Activated CD4-positive, alpha-beta T cell treated with anti-CD3 and anti-CD28 coated beads for 36 hours (primary cell): ENCODE results near the gene POLR1E. TPM values are rescaled to one million over a fixed set of nuclear protein-coding genes. Genes with fewer than 3 reads are reported as not detected.
A peak's percentile ranks its signal among the peaks of the same experiment; 100 is the strongest.

Experiments used
- ATAC-seq: fragments of 200-7000 bp; cut with Tn5 transposase; one replicate; pipeline ENCODE4 v1.10.0; 2021; ENCODE audit warnings: mild to moderate bottlenecking, moderate library complexity
- CTCF ChIA-PET: fragments of 350-600 bp; sonication (Branson Sonifier 250); formaldehyde crosslinking; loops from one replicate; lab custom pipeline; 2021; ENCODE audit warnings: antibody characterized with exemption; lab: Charles Lee
- POLR2A ChIA-PET: fragments of 350-600 bp; sonication (Branson Sonifier 250); formaldehyde crosslinking; loops from one replicate; lab custom pipeline; 2021; ENCODE audit warnings: antibody characterized with exemption, inconsistent platforms; lab: Charles Lee
- DNase-seq: peaks from one replicate; pipeline ENCODE4 v3.0.0-alpha.2; 2020
- H3K27ac Mint-ChIP-seq: one replicate; pipeline ENCODE4 v1.8.0; 2021; ENCODE audit warnings: mixed read lengths
- H3K27me3 Mint-ChIP-seq: one replicate; pipeline ENCODE4 v1.8.0; 2021; ENCODE audit warnings: mixed read lengths
- H3K36me3 Mint-ChIP-seq: one replicate; pipeline ENCODE4 v1.8.0; 2021; ENCODE audit warnings: low read depth, mixed read lengths
- H3K4me1 Mint-ChIP-seq: one replicate; pipeline ENCODE4 v1.8.0; 2021; ENCODE audit warnings: mixed read lengths
- H3K4me3 Mint-ChIP-seq: one replicate; pipeline ENCODE4 v1.8.0; 2021; ENCODE audit warnings: mild to moderate bottlenecking, moderate library complexity, mixed read lengths
- H3K9me3 Mint-ChIP-seq: one replicate; pipeline ENCODE4 v1.8.0; 2021; ENCODE audit warnings: low read depth, mixed read lengths
- intact Hi-C, 2 experiments: fragments of 100-400 bp; cut with DNase I in 1 of 2; cut with micrococcal nuclease in 1 of 2; formaldehyde crosslinking; loops; one replicate each; pipeline versions ENCODE4 v1.14.2 to v1.15.1; 2022 to 2024; cut with DNase I, micrococcal nuclease
- total RNA-seq, 2 experiments: library from RNA; stranded (reverse); gene quantifications; one replicate each; pipeline ENCODE4 v1.2.3, GENCODE V29; 2021

The POLR1E gene
- total RNA-seq, 2 experiments from 2014 or later: 67.5 to 69.2 TPM

GRCh38 chr9:37515620-37516258 is 30.0 kb downstream of the POLR1E start:
- DNase-seq (no peak), ATAC-seq (no peak)
- Mint-ChIP-seq H3K4me1 (no peaks in the 10 kb centered on the region), H3K27ac (no peak overlapping the region), H3K36me3 (peaks cover 2% of the 10 kb centered on the region), H3K9me3 (no peaks in the 10 kb centered on the region), H3K4me3 (no peak overlapping the region), H3K27me3 (no peaks in the 10 kb centered on the region)
- POLR2A ChIA-PET: no interaction called here
- CTCF ChIA-PET: no interaction called here
- intact Hi-C loops: no loop called here

- intact Hi-C loops: no loop called here
- no peaks in the 10 kb centered on the region for H3K27me3 Mint-ChIP-seq
- H3K27ac Mint-ChIP-seq: no peak overlapping the region
- no peak for DNase-seq
- ATAC-seq: no peak
- H3K4me3 Mint-ChIP-seq: no peak overlapping the region
- CTCF ChIA-PET: no interaction called here
- H3K9me3 Mint-ChIP-seq: no peaks in the 10 kb centered on the region
- POLR2A ChIA-PET: no interaction called here
- peaks cover 2% of the 10 kb centered on the region for H3K36me3 Mint-ChIP-seq
- H3K4me1 Mint-ChIP-seq: no peaks in the 10 kb centered on the region
Measured at GRCh38 chr9:37517923-37518322, 32.2 kb downstream of the POLR1E start.

GRCh38 chr9:37520641-37521040 is 34.9 kb downstream of the POLR1E start:
- ChIA-PET POLR2A (no interaction called here), CTCF (interaction anchor here (0.7 kb wide), 1 partner anchor 703 kb away, joined by 3 read pairs; no protein-coding TSS in a partner anchor)
- DNase-seq (no peak), ATAC-seq (no peak)
- intact Hi-C loops: no loop called here
- Mint-ChIP-seq H3K4me1 (no peaks in the 10 kb centered on the region), H3K27me3 (no peaks in the 10 kb centered on the region), H3K4me3 (no peak overlapping the region), H3K36me3 (peaks cover 8% of the 10 kb centered on the region), H3K9me3 (no peaks in the 10 kb centered on the region), H3K27ac (no peak overlapping the region)

- ChIA-PET POLR2A (interaction anchor here (0.7 kb wide), 1 partner anchor 401 kb away, joined by 3 read pairs; the partner anchor contains the start of gene ZCCHC7), CTCF (no interaction called here)
- intact Hi-C loops: no loop called here
Measured at GRCh38 chr9:37521111-37521510, 35.4 kb downstream of the POLR1E start.

GRCh38 chr9:37522971-37523370 is 37.2 kb downstream of the POLR1E start:
- peaks cover 13% of the 10 kb centered on the region for H3K36me3 Mint-ChIP-seq
- H3K27me3 Mint-ChIP-seq: no peaks in the 10 kb centered on the region
- no peaks in the 10 kb centered on the region for H3K9me3 Mint-ChIP-seq
- CTCF ChIA-PET: no interaction called here
- POLR2A ChIA-PET: no interaction called here
- no peak overlapping the region for H3K4me3 Mint-ChIP-seq
- DNase-seq (no peak), ATAC-seq (no peak)
- intact Hi-C loops: no loop called here
- H3K4me1 Mint-ChIP-seq: no peaks in the 10 kb centered on the region
- no peak overlapping the region for H3K27ac Mint-ChIP-seq

More at GRCh38 chr9:37521111-37521510, 35.4 kb downstream of the POLR1E start:
- ATAC-seq: no peak
- Mint-ChIP-seq H3K27me3 (no peaks in the 10 kb centered on the region), H3K9me3 (no peaks in the 10 kb centered on the region), H3K36me3 (peaks cover 8% of the 10 kb centered on the region), H3K27ac (no peak overlapping the region), H3K4me3 (no peak overlapping the region), H3K4me1 (no peaks in the 10 kb centered on the region)
- DNase-seq: no peak

- intact Hi-C loops: no loop called here
- POLR2A ChIA-PET: no interaction called here
Measured at GRCh38 chr9:37523916-37524315, 38.2 kb downstream of the POLR1E start.

GRCh38 chr9:37528652-37529471 is 43.1 kb downstream of the POLR1E start:
- POLR2A ChIA-PET: no interaction called here
- CTCF ChIA-PET: no interaction called here
- H3K4me1 Mint-ChIP-seq: peaks cover 13% of the 10 kb centered on the region
- peak overlapping the region; percentile 87 for H3K27ac Mint-ChIP-seq
- DNase-seq (peak; percentile 74), ATAC-seq (peak; percentile 81)
- no peaks in the 10 kb centered on the region for H3K27me3 Mint-ChIP-seq
- H3K9me3 Mint-ChIP-seq: no peaks in the 10 kb centered on the region
- H3K36me3 Mint-ChIP-seq: peaks cover 11% of the 10 kb centered on the region
- intact Hi-C loops: no loop called here
- H3K4me3 Mint-ChIP-seq: peak overlapping the region; percentile 45

More at GRCh38 chr9:37523916-37524315, 38.2 kb downstream of the POLR1E start:
- no peak overlapping the region for H3K4me3 Mint-ChIP-seq
- H3K9me3 Mint-ChIP-seq: no peaks in the 10 kb centered on the region
- H3K27me3 Mint-ChIP-seq: no peaks in the 10 kb centered on the region
- DNase-seq (no peak), ATAC-seq (no peak)
- peaks cover 8% of the 10 kb centered on the region for H3K4me1 Mint-ChIP-seq
- CTCF ChIA-PET: interaction anchor here (0.6 kb wide), 1 partner anchor 260 kb away, joined by 3 read pairs; no protein-coding TSS in a partner anchor
- H3K27ac Mint-ChIP-seq: no peak overlapping the region
- peaks cover 13% of the 10 kb centered on the region for H3K36me3 Mint-ChIP-seq

GRCh38 chr9:37531699-37532098 is 46.0 kb downstream of the POLR1E start:
- Mint-ChIP-seq H3K4me1 (peaks cover 13% of the 10 kb centered on the region), H3K36me3 (peaks cover 4% of the 10 kb centered on the region), H3K4me3 (no peak overlapping the region), H3K27me3 (no peaks in the 10 kb centered on the region), H3K27ac (no peak overlapping the region), H3K9me3 (no peaks in the 10 kb centered on the region)
- CTCF ChIA-PET: no interaction called here
- POLR2A ChIA-PET: no interaction called here
- ATAC-seq: peak; percentile 51
- intact Hi-C loops: no loop called here
- peak; percentile 27 for DNase-seq

- no peaks in the 10 kb centered on the region for H3K27me3 Mint-ChIP-seq
- intact Hi-C loops: no loop called here
- no peak for ATAC-seq
- ChIA-PET POLR2A (interaction anchor here (0.5 kb wide), 1 partner anchor 17 kb away, joined by 4 read pairs; no protein-coding TSS in a partner anchor), CTCF (no interaction called here)
- no peaks in the 10 kb centered on the region for H3K4me1 Mint-ChIP-seq
- no peak overlapping the region for H3K4me3 Mint-ChIP-seq
- no peak overlapping the region for H3K27ac Mint-ChIP-seq
- H3K9me3 Mint-ChIP-seq: no peaks in the 10 kb centered on the region
- no peaks in the 10 kb centered on the region for H3K36me3 Mint-ChIP-seq
- DNase-seq: no peak
Measured at GRCh38 chr9:37534412-37534811, 48.7 kb downstream of the POLR1E start.

GRCh38 chr9:37534901-37535300 is 49.2 kb downstream of the POLR1E start:
- Mint-ChIP-seq H3K36me3 (no peaks in the 10 kb centered on the region), H3K27ac (no peak overlapping the region), H3K4me1 (no peaks in the 10 kb centered on the region), H3K9me3 (no peaks in the 10 kb centered on the region), H3K27me3 (no peaks in the 10 kb centered on the region), H3K4me3 (no peak overlapping the region)
- DNase-seq (no peak), ATAC-seq (no peak)
- CTCF ChIA-PET: interaction anchor here (0.6 kb wide), 1 partner anchor 25 kb away, joined by 3 read pairs; no protein-coding TSS in a partner anchor
- intact Hi-C loops: no loop called here
- POLR2A ChIA-PET: interaction anchor here (0.5 kb wide), 1 partner anchor 18 kb away, joined by 4 read pairs; no protein-coding TSS in a partner anchor

GRCh38 chr9:37538099-37538498 is 52.4 kb downstream of the POLR1E start:
- no peak overlapping the region for H3K27ac Mint-ChIP-seq
- peaks cover 5% of the 10 kb centered on the region for H3K36me3 Mint-ChIP-seq
- POLR2A ChIA-PET: no interaction called here
- intact Hi-C loops: no loop called here
- ATAC-seq (no peak), DNase-seq (no peak)
- H3K4me3 Mint-ChIP-seq: no peak overlapping the region
- CTCF ChIA-PET: interaction anchor here (0.7 kb wide), 1 partner anchor 247 kb away, joined by 3 read pairs; the partner anchor contains the start of gene EXOSC3
- H3K27me3 Mint-ChIP-seq: no peaks in the 10 kb centered on the region
- H3K9me3 Mint-ChIP-seq: no peaks in the 10 kb centered on the region
- no peaks in the 10 kb centered on the region for H3K4me1 Mint-ChIP-seq
